Trophoblast cell (in vitro differentiated cells and primary cell): ENCODE results near the gene EVA1C. TPM values are rescaled to one million over a fixed set of nuclear protein-coding genes. Genes with fewer than 3 reads are reported as not detected.

ENCODE experiments used
- DNase-seq, 2 donors: peaks; one replicate each; pipeline ENCODE4 v3.0.0-alpha.2; 2016
- H2AFZ ChIP-seq: 2 replicates; pipeline ENCODE4 v1.6.1; 2013; ENCODE audit warnings: low read length, moderate library complexity, mild to moderate bottlenecking; ENCODE audit not compliant: insufficient read depth, poor library complexity
- H2AK5ac ChIP-seq: 2 replicates; pipeline ENCODE4 v1.6.1; 2013; ENCODE audit warnings: mild to moderate bottlenecking, low read length
- H2BK120ac ChIP-seq: 2 replicates; pipeline ENCODE4 v1.6.1; 2013; ENCODE audit warnings: low read length, mild to moderate bottlenecking, moderate library complexity; ENCODE audit not compliant: insufficient read depth, poor library complexity
- H2BK12ac ChIP-seq: 2 replicates; pipeline ENCODE4 v1.6.1; 2013; ENCODE audit warnings: mild to moderate bottlenecking, low read length, moderate library complexity
- H2BK5ac ChIP-seq: 2 replicates; pipeline ENCODE4 v1.6.1; 2013; ENCODE audit warnings: low read length, low read depth, moderate library complexity, mild to moderate bottlenecking; ENCODE audit not compliant: poor library complexity
- H3K14ac ChIP-seq: 2 replicates; pipeline ENCODE4 v1.6.1; 2013; ENCODE audit warnings: mild to moderate bottlenecking, low read length
- H3K18ac ChIP-seq: 2 replicates; pipeline ENCODE4 v1.6.1; 2013; ENCODE audit warnings: mild to moderate bottlenecking, low read length
- H3K23ac ChIP-seq: 2 replicates; pipeline ENCODE4 v1.6.1; 2013; ENCODE audit warnings: low read length
- H3K27ac ChIP-seq: 2 replicates; pipeline ENCODE4 v1.5.1; 2013; ENCODE audit warnings: low read depth, mild to moderate bottlenecking, inconsistent platforms, low read length, moderate library complexity
- H3K27me3 ChIP-seq: 2 replicates; pipeline ENCODE4 v1.6.1; 2013; ENCODE audit warnings: inconsistent platforms, mild to moderate bottlenecking, low read length, moderate library complexity; ENCODE audit not compliant: insufficient read depth
- H3K36me3 ChIP-seq, 2 experiments: 1 replicate in 1 of 2; 2 replicates in 1 of 2; pipeline ENCODE4 v1.6.1; 2013; ENCODE audit warnings: low read length in 2 of 2, mild to moderate bottlenecking in 2 of 2, moderate library complexity in 1 of 2; ENCODE audit not compliant: insufficient read depth in 2 of 2, control insufficient read depth in 1 of 2
- H3K4ac ChIP-seq: 2 replicates; pipeline ENCODE4 v1.6.1; 2013; ENCODE audit warnings: low read depth, mild to moderate bottlenecking, low read length, moderate library complexity
- H3K4me1 ChIP-seq, 2 experiments: 1 replicate in 1 of 2; 2 replicates in 1 of 2; pipeline ENCODE4 v1.6.1; 2013; ENCODE audit warnings: low read length in 2 of 2, mild to moderate bottlenecking in 2 of 2, moderate library complexity in 1 of 2; ENCODE audit not compliant: insufficient read depth in 2 of 2, control insufficient read depth in 1 of 2
- H3K4me2 ChIP-seq: 2 replicates; pipeline ENCODE4 v1.6.1; 2013; ENCODE audit warnings: inconsistent platforms, mild to moderate bottlenecking, low read length, moderate library complexity
- H3K4me3 ChIP-seq: 2 replicates; pipeline ENCODE4 v1.5.1; 2013; ENCODE audit warnings: mild to moderate bottlenecking, low read depth, low read length, inconsistent platforms
- H3K79me1 ChIP-seq: one replicate; pipeline ENCODE4 v1.6.1; 2013; ENCODE audit warnings: low read length
- H3K79me2 ChIP-seq: 2 replicates; pipeline ENCODE4 v1.6.1; 2013; ENCODE audit warnings: low read length, mild to moderate bottlenecking; ENCODE audit not compliant: control insufficient read depth, insufficient read depth, poor library complexity
- H3K9ac ChIP-seq: 2 replicates; pipeline ENCODE4 v1.6.1; 2013; ENCODE audit warnings: mild to moderate bottlenecking, low read length
- H3K9me3 ChIP-seq: 2 replicates; pipeline ENCODE4 v1.6.1; 2013; ENCODE audit warnings: low read depth, mild to moderate bottlenecking, control low read depth, inconsistent platforms, low read length; ENCODE audit not compliant: insufficient read depth
- H4K12ac ChIP-seq: 2 replicates; pipeline ENCODE4 v1.6.1; 2013; ENCODE audit warnings: low read depth, mild to moderate bottlenecking, low read length, moderate library complexity
- H4K8ac ChIP-seq: 2 replicates; pipeline ENCODE4 v1.6.1; 2013; ENCODE audit warnings: low read depth, mild to moderate bottlenecking, low read length, moderate library complexity
- H4K91ac ChIP-seq: one replicate; pipeline ENCODE4 v1.6.1; 2013; ENCODE audit warnings: low read depth, mild to moderate bottlenecking, low read length, moderate library complexity
- WGBS: extraction: QIAGEN DNeasy Blood & Tissue Kit; methylation state at CpG from one replicate; pipeline ENCODE4 v1.1.7; 2013; ENCODE audit warnings: missing lambda C conversion rate; ENCODE audit not compliant: insufficient read length, insufficient coverage; ENCODE audit errors: extremely low coverage; 5-methylcytosine and 5-hydroxymethylcytosine counted together
- polyA plus RNA-seq: library from polyadenylated mRNA; stranded (reverse); fragments of 200-250 nt; gene quantifications from 2 replicates; pipeline ENCODE4 v1.2.3, GENCODE V29; 2013

EVA1C gene, protein sequence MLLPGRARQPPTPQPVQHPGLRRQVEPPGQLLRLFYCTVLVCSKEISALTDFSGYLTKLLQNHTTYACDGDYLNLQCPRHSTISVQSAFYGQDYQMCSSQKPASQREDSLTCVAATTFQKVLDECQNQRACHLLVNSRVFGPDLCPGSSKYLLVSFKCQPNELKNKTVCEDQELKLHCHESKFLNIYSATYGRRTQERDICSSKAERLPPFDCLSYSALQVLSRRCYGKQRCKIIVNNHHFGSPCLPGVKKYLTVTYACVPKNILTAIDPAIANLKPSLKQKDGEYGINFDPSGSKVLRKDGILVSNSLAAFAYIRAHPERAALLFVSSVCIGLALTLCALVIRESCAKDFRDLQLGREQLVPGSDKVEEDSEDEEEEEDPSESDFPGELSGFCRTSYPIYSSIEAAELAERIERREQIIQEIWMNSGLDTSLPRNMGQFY
- polyA plus RNA-seq, result not detected in 2 replicates

DNA sequence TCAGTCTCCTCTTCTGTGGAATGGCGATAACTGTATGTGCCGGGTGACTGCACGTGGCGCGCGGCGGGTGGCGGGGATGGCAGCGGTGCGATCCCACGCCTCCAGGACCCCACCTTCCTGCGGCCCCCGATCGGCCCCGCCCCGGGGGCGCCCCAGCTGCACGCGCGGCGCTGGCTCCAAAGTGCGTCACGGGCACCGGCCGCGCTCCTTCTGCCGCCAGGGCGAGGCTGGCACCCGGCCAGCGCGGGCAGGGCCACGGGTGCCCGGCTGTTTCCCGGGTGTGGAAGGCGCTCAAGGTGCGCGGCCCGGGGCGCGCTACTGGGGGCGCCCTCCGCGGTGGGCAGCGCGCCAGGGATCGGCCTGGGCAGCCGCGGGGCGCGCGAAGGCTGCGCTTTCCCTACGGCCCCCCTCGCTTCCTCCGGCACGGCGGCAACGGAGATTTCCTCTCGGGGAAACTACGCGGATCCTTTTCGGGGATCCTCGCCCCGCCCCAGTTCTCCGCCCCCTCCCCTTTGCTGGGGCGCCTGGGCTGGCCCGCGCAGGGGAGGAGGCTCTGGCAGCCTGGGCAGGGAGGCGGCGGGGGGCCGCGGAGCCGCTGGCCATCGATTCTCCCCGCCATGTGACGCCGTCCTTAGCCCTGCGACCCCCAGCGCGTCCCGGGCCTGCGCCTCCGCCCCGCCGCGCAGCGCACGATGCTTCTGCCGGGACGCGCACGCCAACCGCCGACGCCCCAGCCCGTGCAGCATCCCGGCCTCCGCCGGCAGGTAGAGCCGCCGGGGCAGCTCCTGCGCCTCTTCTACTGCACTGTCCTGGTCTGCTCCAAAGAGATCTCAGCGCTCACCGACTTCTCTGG lies at the start of gene EVA1C:
Gene EVA1C, plus strand, starts transcription at position 545 of the 853 bp plus-strand sequence. Its CDS starts 148 bp downstream, at position 693.
- Histone ChIP-seq H3K27ac (no peak within 1 kb of the TSS), H3K23ac (no peak within 1 kb of the TSS), H4K91ac (no peak within 1 kb of the TSS), H4K12ac (peak within 1 kb of the TSS; percentile 69), H2BK120ac (no peak within 1 kb of the TSS), H3K79me1 (no peaks in the 10 kb centered on the region), H3K4me3 (peak within 1 kb of the TSS; percentile 55), H2BK12ac (no peak within 1 kb of the TSS), H3K79me2 (no peaks in the 10 kb centered on the region), H3K4me2 (peak within 1 kb of the TSS; percentile 85), H3K27me3 (peaks cover 40% of the 10 kb centered on the region), H4K8ac (no peak within 1 kb of the TSS), H3K4ac (no peak within 1 kb of the TSS), H3K14ac (no peak within 1 kb of the TSS), H3K4me1 (peaks cover 12 to 15% of the 10 kb centered on the region in 2 experiments), H3K9ac (no peak within 1 kb of the TSS), H3K36me3 (no peaks in the 10 kb centered on the region), H3K9me3 (peaks cover 6% of the 10 kb centered on the region), H3K18ac (no peak within 1 kb of the TSS), H2AFZ (no peak within 1 kb of the TSS), H2BK5ac (no peak within 1 kb of the TSS), H2AK5ac (no peak within 1 kb of the TSS)
- no peak for DNase-seq
- no CpG with 5 or more reads among the region's 104 CpGs for WGBS

DNA sequence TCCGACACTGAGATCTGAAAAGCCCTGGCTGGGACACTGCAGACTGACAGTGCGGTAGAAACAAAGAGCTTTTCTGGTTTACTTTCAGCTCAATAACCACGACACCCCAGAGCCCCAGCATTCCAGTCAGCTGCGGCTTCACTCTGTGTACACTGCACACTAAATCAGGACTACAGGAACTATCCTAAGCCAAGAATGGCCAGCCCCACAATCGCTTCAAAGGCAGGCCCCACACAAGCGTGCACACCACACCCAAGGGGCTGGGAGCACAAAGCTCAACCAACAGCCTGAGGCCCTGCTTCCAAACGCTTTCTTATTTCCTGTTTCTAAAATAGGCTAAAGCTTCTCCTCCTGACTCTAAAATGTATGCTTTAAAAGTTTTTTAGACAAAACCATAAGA lies 48.1 kb upstream of the EVA1C start:
- Histone ChIP-seq H3K79me2 (no peaks in the 10 kb centered on the region), H3K4me3 (no peak overlapping the region), H3K14ac (no peak overlapping the region), H3K4me1 (no peaks in the 10 kb centered on the region), H2BK5ac (no peak overlapping the region), H2AK5ac (no peak overlapping the region), H2AFZ (no peak overlapping the region), H3K9ac (no peak overlapping the region), H3K23ac (no peak overlapping the region), H3K36me3 (peaks cover 37 to 63% of the 10 kb centered on the region in 2 experiments), H3K4me2 (no peak overlapping the region), H3K79me1 (no peaks in the 10 kb centered on the region), H3K27me3 (no peaks in the 10 kb centered on the region), H3K4ac (no peak overlapping the region), H3K18ac (no peak overlapping the region), H4K12ac (no peak overlapping the region), H4K8ac (no peak overlapping the region), H4K91ac (no peak overlapping the region), H3K9me3 (no peaks in the 10 kb centered on the region), H2BK12ac (no peak overlapping the region), H2BK120ac (no peak overlapping the region), H3K27ac (no peak overlapping the region)
- WGBS, result no CpG with 5 or more reads among the region's 7 CpGs
- DNase-seq, result no peak

GRCh38 chr21:32364796-32365195 lies 47.7 kb upstream of the EVA1C start:
- Histone ChIP-seq H3K4ac (no peak overlapping the region), H3K23ac (no peak overlapping the region), H2AFZ (no peak overlapping the region), H3K14ac (no peak overlapping the region), H3K27ac (no peak overlapping the region), H4K12ac (no peak overlapping the region), H3K79me2 (no peaks in the 10 kb centered on the region), H4K8ac (no peak overlapping the region), H2AK5ac (no peak overlapping the region), H3K9me3 (no peaks in the 10 kb centered on the region), H3K79me1 (no peaks in the 10 kb centered on the region), H3K36me3 (peaks cover 34 to 59% of the 10 kb centered on the region in 2 experiments), H2BK12ac (no peak overlapping the region), H2BK5ac (no peak overlapping the region), H3K4me3 (no peak overlapping the region), H3K27me3 (no peaks in the 10 kb centered on the region), H2BK120ac (no peak overlapping the region), H3K18ac (no peak overlapping the region), H3K9ac (no peak overlapping the region), H4K91ac (no peak overlapping the region), H3K4me2 (no peak overlapping the region), H3K4me1 (no peaks in the 10 kb centered on the region)
- DNase-seq, result no peak
- WGBS, result no CpG with 5 or more reads among the region's 4 CpGs

DNA sequence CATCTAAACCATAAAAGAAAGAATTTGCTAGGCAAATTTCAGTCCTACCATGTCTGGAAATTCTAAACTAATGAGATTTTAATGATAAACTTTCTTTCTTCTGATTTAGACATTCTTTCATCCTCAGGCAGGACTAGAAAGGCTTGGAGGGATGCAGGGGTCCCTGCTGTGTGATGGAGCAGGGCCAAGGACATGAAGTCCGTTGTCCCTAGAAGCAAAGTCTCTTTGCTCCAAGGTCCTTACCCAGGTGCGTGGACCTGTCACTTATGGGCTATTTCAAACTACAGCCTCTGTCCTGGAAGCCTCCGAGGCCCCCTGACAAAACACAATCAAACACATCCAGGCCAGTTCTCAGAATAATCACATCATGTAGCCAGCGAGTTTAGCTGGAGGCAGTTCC lies 46.3 kb upstream of the EVA1C start:
- Histone ChIP-seq H2AFZ (no peak overlapping the region), H3K18ac (no peak overlapping the region), H3K4me1 (no peaks in the 10 kb centered on the region), H3K79me1 (no peaks in the 10 kb centered on the region), H3K23ac (no peak overlapping the region), H4K12ac (no peak overlapping the region), H3K27ac (no peak overlapping the region), H4K91ac (no peak overlapping the region), H4K8ac (no peak overlapping the region), H3K4me3 (no peak overlapping the region), H3K4ac (no peak overlapping the region), H3K27me3 (no peaks in the 10 kb centered on the region), H3K14ac (no peak overlapping the region), H3K9me3 (no peaks in the 10 kb centered on the region), H2BK120ac (no peak overlapping the region), H3K9ac (no peak overlapping the region), H3K79me2 (no peaks in the 10 kb centered on the region), H2BK12ac (no peak overlapping the region), H3K36me3 (peaks cover 29 to 55% of the 10 kb centered on the region in 2 experiments), H3K4me2 (no peak overlapping the region), H2AK5ac (no peak overlapping the region), H2BK5ac (no peak overlapping the region)
- no peak for DNase-seq
- WGBS, result no CpG with 5 or more reads among the region's 4 CpGs
